K562 (cell line): ENCODE data around the gene PLAC8L1. TPM values are rescaled to one million over a fixed set of nuclear protein-coding genes. Genes with fewer than 3 reads are reported as not detected.
A peak's percentile ranks its signal among the peaks of the same experiment; 100 is the strongest.

Experiments
- ATF7 ChIP-seq: fragments of 450-650 bp; IDR thresholded peaks from 2 replicates; pipeline ENCODE4 v1.7.1; 2014; ENCODE audit warnings: mild to moderate bottlenecking, moderate library complexity
- CBX5 ChIP-seq: IDR thresholded peaks from 2 replicates; pipeline ENCODE4 v1.6.1; 2014; ENCODE audit warnings: low read depth, borderline replicate concordance
- CEBPB ChIP-seq: fragments of 450-650 bp; IDR thresholded peaks from 2 replicates; pipeline ENCODE4 v1.6.1; 2016; ENCODE audit warnings: missing genetic modification characterization, missing compliant biosample characterization
- COPS2 ChIP-seq: fragments of 450-650 bp; conservative IDR thresholded peaks from 2 replicates; pipeline ENCODE4 v1.6.1; 2016; ENCODE audit warnings: mild to moderate bottlenecking, moderate library complexity
- HLTF ChIP-seq: fragments of 450-650 bp; IDR thresholded peaks from 2 replicates; pipeline ENCODE4 v1.6.1; 2016
- KDM2B ChIP-seq: fragments of 250-450 bp; sonication (Bioruptor Pico); IDR thresholded peaks from 2 replicates; pipeline ENCODE4 v1.8.0; 2021; ENCODE audit warnings: mild to moderate bottlenecking, moderate library complexity
- L3MBTL2 ChIP-seq: fragments of 450-650 bp; IDR thresholded peaks from 2 replicates; pipeline ENCODE4 v1.6.1; 2016; ENCODE audit warnings: mild to moderate bottlenecking, moderate library complexity
- MBD2 ChIP-seq: sonication (generic); IDR thresholded peaks from 2 replicates; pipeline ENCODE4 v1.6.1; 2016; ENCODE audit warnings: low read depth, borderline replicate concordance
- NCOA1 ChIP-seq: fragments of 450-650 bp; IDR thresholded peaks from 2 replicates; pipeline ENCODE4 v1.6.1; 2016; ENCODE audit warnings: low read depth
- NR2C2 ChIP-seq, 2 experiments: fragments of 200-800 bp in 1 of 2; sonication (Bioruptor generic) in 1 of 2; sonication (generic) in 1 of 2; formaldehyde crosslinking in 1 of 2; IDR thresholded peaks; 2 replicates each; pipeline versions ENCODE4 v1.6.1 to v1.8.0; 2016 to 2022; ENCODE audit warnings: mild to moderate bottlenecking in 1 of 2, missing compliant biosample characterization in 1 of 2, missing genetic modification characterization in 1 of 2, missing genetic modification reagents in 1 of 2
- PHF8 ChIP-seq: fragments of 200-600 bp; sonication (generic); IDR thresholded peaks from 2 replicates; pipeline ENCODE4 v1.6.1; 2012; ENCODE audit warnings: mixed run types, mild to moderate bottlenecking, inconsistent platforms, low read length, moderate library complexity, borderline replicate concordance
- SMAD4 ChIP-seq: fragments of 250-450 bp; sonication (Bioruptor Pico); conservative IDR thresholded peaks from 2 replicates; pipeline ENCODE4 v1.8.0; 2021; ENCODE audit warnings: inconsistent platforms, mild to moderate bottlenecking, moderate library complexity
- SOX6 ChIP-seq: fragments of 450-650 bp; IDR thresholded peaks from 2 replicates; pipeline ENCODE4 v1.6.1; 2014; ENCODE audit warnings: mild to moderate bottlenecking
- SPI1 ChIP-seq: IDR thresholded peaks from 2 replicates; pipeline ENCODE4 v1.6.1; 2011; ENCODE audit warnings: low read depth, low read length, control low read depth, borderline replicate concordance
- TBP ChIP-seq: optimal IDR thresholded peaks from 2 replicates; pipeline ENCODE3; 2011; ENCODE audit warnings: low read depth, low read length, improper control_type of control experiment
- TCF3 ChIP-seq: sonication (generic); formaldehyde crosslinking; IDR thresholded peaks from 2 replicates; pipeline ENCODE4 v1.4.0; 2020; ENCODE audit warnings: mild to moderate bottlenecking, missing genetic modification reagents
- TEAD4 ChIP-seq, 2 experiments: sonication (generic) in 1 of 2; formaldehyde crosslinking in 1 of 2; IDR thresholded peaks; 2 replicates each; pipeline versions ENCODE4 v1.6.1 to v1.8.0; 2012 to 2022; ENCODE audit warnings: borderline replicate concordance in 1 of 2, inconsistent platforms in 1 of 2, low read length in 1 of 2, mild to moderate bottlenecking in 1 of 2, missing genetic modification reagents in 1 of 2
- TOE1 ChIP-seq, 2 experiments: fragments of 450-650 bp in 1 of 2; sonication (generic) in 1 of 2; formaldehyde crosslinking in 1 of 2; IDR thresholded peaks; 2 replicates each; pipeline versions ENCODE4 v1.7.1 to v1.8.0; 2016 to 2022; ENCODE audit warnings: borderline replicate concordance in 2 of 2, mild to moderate bottlenecking in 2 of 2, antibody characterized with exemption in 1 of 2, inconsistent platforms in 1 of 2, low read depth in 1 of 2, missing genetic modification reagents in 1 of 2, moderate library complexity in 1 of 2
- ZC3H11A ChIP-seq: IDR thresholded peaks from 2 replicates; pipeline ENCODE4 v1.6.1; 2012; ENCODE audit warnings: low read depth, low read length, improper control_type of control experiment
- ZNF277 ChIP-seq: fragments of 250-450 bp; sonication (Bioruptor Pico); IDR thresholded peaks from 2 replicates; pipeline ENCODE4 v1.8.0; 2022; ENCODE audit warnings: inconsistent platforms, mild to moderate bottlenecking, moderate library complexity, borderline replicate concordance
- ZNF644 ChIP-seq: fragments of 200-800 bp; sonication (Bioruptor generic); IDR thresholded peaks from 2 replicates; pipeline ENCODE4 v1.6.1; 2016; ENCODE audit warnings: low read depth, missing genetic modification characterization, missing compliant biosample characterization
- ZNF75A ChIP-seq: fragments of 450-650 bp; formaldehyde crosslinking; IDR thresholded peaks from 2 replicates; pipeline ENCODE4 v1.4.0; 2020; ENCODE audit warnings: mild to moderate bottlenecking
- polyA plus RNA-seq, 8 experiments: library from polyadenylated mRNA; depleted of rRNA in 4 of 8; stranded (reverse) in 5 of 8; unstranded in 3 of 8; fragments of >200 nt; fragmentation: Nextera tagmentation in 2 of 8; fragmentation: Illumina TruSeq in 1 of 8; extraction: Ambion mirVana in 2 of 8; extraction: Trizol in 1 of 8; gene quantifications; 2 replicates each; pipeline versions ENCODE4 v1.2.1 to v1.2.3, GENCODE V29; 2011 to 2014; ENCODE audit warnings: inconsistent platforms in 1 of 8, missing spikeins in 1 of 8
- total RNA-seq, 7 experiments: library from RNA; depleted of rRNA in 6 of 7; stranded (reverse); fragments of >200 nt in 6 of 7; fragmentation: Illumina TruSeq in 2 of 7; extraction: Trizol in 2 of 7; gene quantifications; 2 replicates each; pipeline versions ENCODE4 v1.2.1 to v1.2.3, GENCODE V29; 2011 to 2021; ENCODE audit warnings: low replicate concordance in 1 of 7
- TF ChIP-seq, protein P1 (sequence below): sonication (generic); formaldehyde crosslinking; IDR thresholded peaks from 2 replicates; pipeline ENCODE4 v1.8.1; 2023; ENCODE audit warnings: mild to moderate bottlenecking, missing genetic modification reagents
- TF ChIP-seq, protein P2 (sequence below): sonication (generic); formaldehyde crosslinking; IDR thresholded peaks from 2 replicates; pipeline ENCODE4 v1.4.0; 2020; ENCODE audit warnings: mild to moderate bottlenecking, missing genetic modification reagents

Gene PLAC8L1
- total and polyA plus RNA-seq, 9 of the 15 experiments (the other 6 are each of a cell fraction or from before 2014, with no cell fraction given) = 0.10 to 0.43 (median 0.26) TPM; not detected in 3

DNA sequence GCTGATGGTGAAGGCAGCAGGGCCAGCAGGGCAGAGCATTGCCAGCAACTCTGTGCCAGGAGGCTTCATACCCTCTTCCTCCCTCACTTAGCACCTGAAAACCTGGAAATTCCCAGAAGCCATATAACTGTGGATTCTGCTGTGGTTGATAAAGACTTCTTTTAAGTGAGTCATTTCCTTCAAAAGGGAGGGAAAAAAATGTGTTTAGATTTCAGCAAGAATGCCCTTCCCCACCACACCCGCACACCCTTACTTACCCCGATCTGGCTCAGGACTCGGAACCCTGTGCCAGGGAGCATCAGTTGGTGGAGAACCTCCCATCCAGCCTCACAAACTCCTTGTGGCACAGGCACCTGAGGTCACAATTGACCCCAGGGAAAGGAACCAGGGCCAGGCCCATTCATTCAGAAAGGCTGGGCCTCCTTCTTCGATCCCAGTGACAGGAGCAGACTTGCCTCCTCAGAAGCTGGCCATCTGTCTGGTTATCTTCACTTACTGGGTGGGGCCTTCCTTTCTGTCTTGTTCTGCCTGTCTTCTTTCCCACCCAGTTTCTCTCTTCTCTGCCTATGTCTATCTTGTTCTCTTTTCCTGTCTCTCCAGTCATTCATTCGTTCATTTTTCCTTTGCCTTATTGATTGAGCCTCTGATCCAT, 62.6 kb downstream of the PLAC8L1 start (continued):
- TF ChIP-seq KDM2B = no peak
- TF ChIP-seq NR2C2 (CRISPR knock-in tag; IDR thresholded peaks at IDR 0.05) = no peak
- no peak for TF ChIP-seq NR2C2 (tag; IDR thresholded peaks at IDR 0.05)
- TF ChIP-seq ZNF277 = no peak
- TF ChIP-seq SPI1 = 0 out of 2 replicates have a peak, but pooled peaks have one; percentile 9
- no peak for TF ChIP-seq SOX6
- no peak for TF ChIP-seq ATF7
- TF ChIP-seq ZC3H11A = no peak
- TF ChIP-seq, protein P1, sequence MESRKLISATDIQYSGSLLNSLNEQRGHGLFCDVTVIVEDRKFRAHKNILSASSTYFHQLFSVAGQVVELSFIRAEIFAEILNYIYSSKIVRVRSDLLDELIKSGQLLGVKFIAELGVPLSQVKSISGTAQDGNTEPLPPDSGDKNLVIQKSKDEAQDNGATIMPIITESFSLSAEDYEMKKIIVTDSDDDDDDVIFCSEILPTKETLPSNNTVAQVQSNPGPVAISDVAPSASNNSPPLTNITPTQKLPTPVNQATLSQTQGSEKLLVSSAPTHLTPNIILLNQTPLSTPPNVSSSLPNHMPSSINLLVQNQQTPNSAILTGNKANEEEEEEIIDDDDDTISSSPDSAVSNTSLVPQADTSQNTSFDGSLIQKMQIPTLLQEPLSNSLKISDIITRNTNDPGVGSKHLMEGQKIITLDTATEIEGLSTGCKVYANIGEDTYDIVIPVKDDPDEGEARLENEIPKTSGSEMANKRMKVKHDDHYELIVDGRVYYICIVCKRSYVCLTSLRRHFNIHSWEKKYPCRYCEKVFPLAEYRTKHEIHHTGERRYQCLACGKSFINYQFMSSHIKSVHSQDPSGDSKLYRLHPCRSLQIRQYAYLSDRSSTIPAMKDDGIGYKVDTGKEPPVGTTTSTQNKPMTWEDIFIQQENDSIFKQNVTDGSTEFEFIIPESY (CRISPR knock-in tag) = peak; percentile 38; the same call in 1 of the 2 replicates
- TF ChIP-seq L3MBTL2 = peak; percentile 65; the same call in 1 of the 2 replicates
- TF ChIP-seq ZNF75A (CRISPR knock-in tag) = no peak
- TF ChIP-seq ZNF644 (tag) = no peak
- no peak for TF ChIP-seq NCOA1
- no peak for TF ChIP-seq TBP
- TF ChIP-seq, protein P2, sequence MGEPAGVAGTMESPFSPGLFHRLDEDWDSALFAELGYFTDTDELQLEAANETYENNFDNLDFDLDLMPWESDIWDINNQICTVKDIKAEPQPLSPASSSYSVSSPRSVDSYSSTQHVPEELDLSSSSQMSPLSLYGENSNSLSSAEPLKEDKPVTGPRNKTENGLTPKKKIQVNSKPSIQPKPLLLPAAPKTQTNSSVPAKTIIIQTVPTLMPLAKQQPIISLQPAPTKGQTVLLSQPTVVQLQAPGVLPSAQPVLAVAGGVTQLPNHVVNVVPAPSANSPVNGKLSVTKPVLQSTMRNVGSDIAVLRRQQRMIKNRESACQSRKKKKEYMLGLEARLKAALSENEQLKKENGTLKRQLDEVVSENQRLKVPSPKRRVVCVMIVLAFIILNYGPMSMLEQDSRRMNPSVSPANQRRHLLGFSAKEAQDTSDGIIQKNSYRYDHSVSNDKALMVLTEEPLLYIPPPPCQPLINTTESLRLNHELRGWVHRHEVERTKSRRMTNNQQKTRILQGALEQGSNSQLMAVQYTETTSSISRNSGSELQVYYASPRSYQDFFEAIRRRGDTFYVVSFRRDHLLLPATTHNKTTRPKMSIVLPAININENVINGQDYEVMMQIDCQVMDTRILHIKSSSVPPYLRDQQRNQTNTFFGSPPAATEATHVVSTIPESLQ (CRISPR knock-in tag) = peak; percentile 81; the same call in 1 of the 2 replicates
- TF ChIP-seq CBX5 = no peak
- TF ChIP-seq TEAD4 (IDR thresholded peaks at IDR 0.05; ENCODE audit: low read length) = peak; percentile 61
- TF ChIP-seq TEAD4 (CRISPR knock-in tag; IDR thresholded peaks at IDR 0.05; ENCODE audit: borderline replicate concordance) = no peak
- TF ChIP-seq COPS2 = no peak
- TF ChIP-seq PHF8 = peak; percentile 24; the same call in 1 of the 2 replicates
- peak; percentile 80 for TF ChIP-seq TCF3 (CRISPR knock-in tag)
- TF ChIP-seq MBD2 = 0 out of 2 replicates have a peak, but pooled peaks have one; percentile 25
- no peak for TF ChIP-seq CEBPB (tag)
- peak; percentile 71 for TF ChIP-seq SMAD4
- TF ChIP-seq HLTF = no peak
- TF ChIP-seq TOE1 (IDR thresholded peaks at IDR 0.05; ENCODE audit: borderline replicate concordance) = no peak
- no peak for TF ChIP-seq TOE1 (CRISPR knock-in tag; IDR thresholded peaks at IDR 0.05; ENCODE audit: borderline replicate concordance, low read depth)
